ENCODE measurements around the gene AK8. TPM values are rescaled to one million over a fixed set of nuclear protein-coding genes. Genes with fewer than 3 reads are reported as not detected.

AK8 gene
- total RNA-seq, 2 donors from 2014 or later = 0.24 to 0.63 TPM

DNA sequence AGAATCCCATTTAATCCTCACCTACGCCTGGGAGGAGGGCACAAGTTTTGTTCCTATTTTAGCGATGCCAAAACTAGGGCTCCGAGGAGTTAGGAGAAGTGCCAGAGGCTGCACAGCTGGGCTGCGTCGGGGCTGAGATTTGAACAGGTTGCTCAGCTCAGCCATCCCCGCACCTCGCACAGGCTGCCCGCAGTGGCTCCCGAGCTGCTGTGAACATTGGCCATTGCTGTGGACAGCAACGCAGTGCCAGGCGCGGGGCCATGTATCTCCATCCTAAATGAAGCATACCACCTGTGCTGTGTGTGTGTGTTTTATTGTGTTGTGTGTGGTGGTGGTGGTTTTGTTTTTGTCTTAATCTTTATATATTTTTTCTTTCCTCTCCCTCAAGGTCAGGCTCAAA, 52.0 kb downstream of the AK8 start:
- ATAC-seq (replicated peaks in 1 of 2) (no peak), DNase-seq (no peak)
- H3K36me3 Mint-ChIP-seq (ENCODE audit: insufficient read depth in 2 of 2) = no peaks in the 10 kb centered on the region
- no peak overlapping the region for H3K4me3 Mint-ChIP-seq
- no peak overlapping the region for H3K27ac Mint-ChIP-seq
- H3K9me3 Mint-ChIP-seq = no peaks in the 10 kb centered on the region
- H3K4me1 Mint-ChIP-seq (ENCODE audit: low read depth) = no peaks in the 10 kb centered on the region
- peaks cover 8% of the 10 kb centered on the region for H3K27me3 Mint-ChIP-seq (ENCODE audit: low read depth)

DNA sequence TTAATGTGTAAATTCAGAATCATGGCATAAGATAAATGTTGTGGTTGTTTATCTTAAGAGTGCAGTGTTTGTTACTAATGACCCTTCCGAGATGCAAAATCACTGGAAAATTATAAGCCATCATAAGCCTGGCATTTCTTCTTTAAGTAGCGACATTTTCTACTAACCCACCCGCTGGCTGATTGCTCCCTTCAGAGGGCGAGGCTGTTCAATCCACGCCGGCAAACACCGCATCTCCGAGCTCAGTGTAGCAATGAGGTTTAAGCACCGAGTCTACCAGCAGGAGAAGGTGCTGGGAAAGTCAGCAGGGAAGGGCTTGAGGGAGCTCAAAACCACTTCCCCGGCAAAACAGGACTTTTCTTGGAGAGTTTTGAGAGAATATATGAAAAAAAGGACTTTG, 52.7 kb downstream of the AK8 start:
- H3K27ac Mint-ChIP-seq = no peak overlapping the region
- H3K4me3 Mint-ChIP-seq = no peak overlapping the region
- DNase-seq = no peak
- no peaks in the 10 kb centered on the region for H3K4me1 Mint-ChIP-seq (ENCODE audit: low read depth)
- no peaks in the 10 kb centered on the region for H3K36me3 Mint-ChIP-seq (ENCODE audit: insufficient read depth in 2 of 2)
- ATAC-seq (replicated peaks in 1 of 2) = no peak
- no peaks in the 10 kb centered on the region for H3K9me3 Mint-ChIP-seq
- peaks cover 7% of the 10 kb centered on the region for H3K27me3 Mint-ChIP-seq (ENCODE audit: low read depth)

DNA sequence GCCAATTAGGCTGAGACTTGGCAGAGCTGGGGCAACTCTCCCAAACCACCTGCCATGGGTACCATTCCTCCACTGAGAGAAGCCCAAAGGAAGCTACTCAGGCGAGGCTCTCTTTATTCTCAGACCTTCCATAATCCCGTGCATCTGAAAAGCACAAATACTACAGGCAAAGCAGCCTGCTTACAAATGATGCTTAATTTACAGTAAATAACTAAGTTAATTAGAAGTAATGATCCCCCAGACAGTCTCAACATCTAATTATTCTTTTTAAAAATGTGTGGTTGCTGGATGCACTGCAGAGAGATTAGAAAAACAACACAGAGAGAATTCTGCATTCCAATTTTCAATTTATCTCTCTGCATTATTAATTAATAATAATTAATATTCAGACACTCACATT, 53.1 kb downstream of the AK8 start:
- ATAC-seq (replicated peaks in 1 of 2) = no peak
- no peak overlapping the region for H3K27ac Mint-ChIP-seq
- H3K27me3 Mint-ChIP-seq (ENCODE audit: low read depth) = peaks cover 7% of the 10 kb centered on the region

DNA sequence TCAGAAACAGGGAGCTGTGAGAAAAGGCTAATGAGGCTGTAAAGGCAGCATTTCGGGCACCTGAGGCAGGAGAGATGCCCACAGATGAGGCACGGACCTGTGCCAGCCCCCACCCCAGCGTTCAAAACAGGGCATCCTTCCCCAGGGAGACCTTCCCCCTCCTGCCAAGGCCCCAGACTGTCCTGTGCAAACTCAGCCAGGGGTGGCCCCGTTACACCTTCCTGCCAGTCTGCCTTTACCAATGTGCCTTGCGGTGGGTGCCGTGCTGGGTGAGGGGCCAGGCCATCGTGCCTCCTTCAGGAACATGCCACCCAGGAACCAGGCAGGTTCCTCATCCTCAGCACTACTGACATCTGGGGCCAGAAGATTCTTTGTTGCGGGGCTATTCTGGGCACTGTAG, 53.9 kb downstream of the AK8 start:
- Mint-ChIP-seq H3K27ac (no peak overlapping the region), H3K4me1 (ENCODE audit: low read depth) (no peaks in the 10 kb centered on the region), H3K36me3 (ENCODE audit: insufficient read depth in 2 of 2) (no peaks in the 10 kb centered on the region), H3K9me3 (no peaks in the 10 kb centered on the region), H3K27me3 (ENCODE audit: low read depth) (peaks cover 7% of the 10 kb centered on the region), H3K4me3 (no peak overlapping the region)
- ATAC-seq (replicated peaks in 1 of 2) (no peak), DNase-seq (no peak)

More for the DNA sequence above, 53.1 kb downstream of the AK8 start:
- Mint-ChIP-seq H3K36me3 (ENCODE audit: insufficient read depth in 2 of 2) (no peaks in the 10 kb centered on the region), H3K9me3 (no peaks in the 10 kb centered on the region), H3K4me3 (no peak overlapping the region), H3K4me1 (ENCODE audit: low read depth) (no peaks in the 10 kb centered on the region)
- DNase-seq = no peak

DNA sequence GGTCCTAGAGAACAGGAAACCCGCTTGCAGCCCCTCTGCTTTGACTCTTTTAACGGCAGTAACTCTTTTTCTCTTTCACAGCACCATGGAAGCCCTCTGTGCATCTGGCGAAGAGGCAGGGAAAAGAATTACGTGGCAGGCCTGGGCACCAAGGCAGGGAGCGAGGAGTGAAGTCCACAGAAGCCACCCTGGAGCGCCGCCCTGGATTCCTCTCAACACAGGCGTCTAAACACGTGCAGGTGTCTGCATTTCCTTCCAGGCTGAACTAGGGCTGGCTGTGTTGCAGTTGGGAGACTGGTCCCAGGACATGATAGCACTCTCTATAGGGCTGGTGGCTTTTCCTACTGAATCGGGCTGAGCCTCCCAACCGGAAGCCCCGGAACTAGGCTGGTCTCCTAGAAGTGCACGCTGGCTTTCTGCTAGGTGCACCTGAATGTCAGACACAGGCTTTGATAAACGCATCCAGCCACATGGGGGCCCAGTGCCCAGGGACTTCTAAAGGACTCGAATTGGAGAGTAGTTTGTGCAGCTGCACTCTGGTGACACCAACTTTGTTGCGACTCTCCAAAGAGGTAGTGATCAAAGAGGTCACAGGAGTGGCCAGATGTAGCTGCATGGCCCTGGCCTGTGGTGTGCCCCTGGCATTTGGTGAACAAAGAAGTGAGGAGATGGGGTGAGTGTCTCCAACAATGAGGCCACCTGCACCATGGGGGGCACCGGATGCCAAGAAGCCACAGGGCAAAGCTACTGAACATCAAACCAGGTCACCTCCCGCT, 54.5 kb downstream of the AK8 start:
- Mint-ChIP-seq H3K4me3 (no peak overlapping the region), H3K27ac (no peak overlapping the region), H3K27me3 (ENCODE audit: low read depth) (peaks cover 7% of the 10 kb centered on the region), H3K9me3 (no peaks in the 10 kb centered on the region), H3K4me1 (ENCODE audit: low read depth) (no peaks in the 10 kb centered on the region), H3K36me3 (ENCODE audit: insufficient read depth in 2 of 2) (no peaks in the 10 kb centered on the region)
- DNase-seq = no peak
- no peak for ATAC-seq (replicated peaks in 1 of 2)

DNA sequence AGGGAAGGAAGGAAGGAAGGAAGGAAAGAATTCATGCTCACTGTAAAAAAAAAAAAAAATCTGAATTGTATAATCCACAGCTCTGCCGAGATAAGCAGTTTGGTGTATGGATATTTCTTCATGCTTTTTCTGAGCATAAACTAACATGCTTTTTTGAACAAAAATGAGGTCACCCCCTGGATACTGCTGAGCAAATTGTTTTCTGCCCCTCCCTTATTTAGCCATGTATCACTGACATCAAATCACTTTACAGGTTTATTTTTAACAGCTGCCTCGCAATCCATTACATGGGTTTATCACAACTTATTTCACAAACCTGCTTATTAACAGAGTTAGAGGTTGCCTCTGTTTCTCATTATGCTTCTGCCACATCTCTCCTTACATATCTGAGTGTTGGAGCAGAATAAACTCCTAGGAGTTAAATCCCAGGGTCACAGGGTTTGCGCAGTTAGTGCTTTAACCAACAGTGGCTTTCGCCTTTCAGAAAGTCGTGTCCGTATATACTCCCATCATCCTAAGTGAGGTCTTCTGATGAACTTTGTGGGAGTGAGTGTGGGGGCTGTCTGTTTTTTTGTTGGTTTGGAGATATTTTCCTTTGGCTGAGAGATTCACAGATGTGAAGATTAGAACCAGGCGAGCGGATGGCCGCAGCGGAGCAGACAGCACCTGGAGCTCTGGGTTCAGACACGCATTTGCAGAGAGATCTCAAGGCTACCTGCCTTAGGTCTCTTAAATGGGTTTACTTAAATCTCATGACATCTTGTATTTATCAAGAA, 57.7 kb downstream of the AK8 start:
- Mint-ChIP-seq H3K9me3 (no peaks in the 10 kb centered on the region), H3K27ac (no peak overlapping the region), H3K27me3 (ENCODE audit: low read depth) (peaks cover 27% of the 10 kb centered on the region), H3K36me3 (ENCODE audit: insufficient read depth in 2 of 2) (no peaks in the 10 kb centered on the region), H3K4me1 (ENCODE audit: low read depth) (no peaks in the 10 kb centered on the region), H3K4me3 (no peak overlapping the region)
- no peak for ATAC-seq (replicated peaks in 1 of 2)
- DNase-seq = no peak

DNA sequence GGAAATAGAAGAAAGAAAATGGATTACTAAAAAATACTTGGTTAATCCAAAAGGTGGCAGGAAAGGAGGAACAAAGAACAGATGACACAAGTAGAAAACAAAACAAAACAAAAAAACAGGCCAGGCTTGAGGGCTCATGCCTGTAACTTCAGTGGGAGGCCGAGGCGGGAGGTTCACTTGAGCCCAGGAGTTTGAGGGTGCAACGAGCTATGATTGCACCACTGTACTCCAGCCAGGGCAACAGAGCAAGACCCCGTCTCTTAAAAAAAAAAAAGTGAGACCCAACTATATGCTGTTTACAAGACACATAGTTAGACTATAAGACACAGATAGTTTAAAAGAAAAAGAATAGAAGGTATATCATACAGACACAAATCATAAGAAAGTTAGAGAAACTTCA, 59.5 kb downstream of the AK8 start:
- no peak overlapping the region for H3K27ac Mint-ChIP-seq
- no peaks in the 10 kb centered on the region for H3K36me3 Mint-ChIP-seq (ENCODE audit: insufficient read depth in 2 of 2)
- H3K27me3 Mint-ChIP-seq (ENCODE audit: low read depth) = peaks cover 31% of the 10 kb centered on the region
- no peak overlapping the region for H3K4me3 Mint-ChIP-seq
- ATAC-seq (replicated peaks in 1 of 2) (no peak), DNase-seq (no peak)
- H3K4me1 Mint-ChIP-seq (ENCODE audit: low read depth) = no peaks in the 10 kb centered on the region
- H3K9me3 Mint-ChIP-seq = no peaks in the 10 kb centered on the region

DNA sequence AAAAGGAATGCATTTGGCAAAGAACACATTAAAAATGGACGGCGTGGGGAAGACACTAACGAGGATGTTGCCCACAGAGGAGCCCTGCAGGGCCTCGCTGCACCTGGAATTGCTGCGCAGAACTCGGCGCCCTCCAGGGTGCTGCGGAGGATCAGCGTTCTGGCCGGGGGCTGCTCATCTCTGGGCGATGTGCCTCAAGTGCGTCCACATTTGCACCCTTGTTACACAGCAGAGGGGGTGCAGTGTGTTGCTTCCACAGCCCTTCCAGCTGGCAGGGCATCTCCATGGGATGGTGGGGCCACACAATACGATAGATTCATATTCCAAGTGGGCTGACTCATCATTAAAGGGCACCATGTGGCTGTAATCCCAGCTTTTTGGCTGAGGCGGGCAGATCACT, 63.1 kb downstream of the AK8 start:
- ATAC-seq (replicated peaks in 1 of 2) (no peak), DNase-seq (no peak)
- H3K27ac Mint-ChIP-seq = no peak overlapping the region
- peaks cover 6% of the 10 kb centered on the region for H3K4me1 Mint-ChIP-seq (ENCODE audit: low read depth)
- H3K9me3 Mint-ChIP-seq = no peaks in the 10 kb centered on the region
- H3K4me3 Mint-ChIP-seq = no peak overlapping the region
- H3K36me3 Mint-ChIP-seq (ENCODE audit: insufficient read depth in 2 of 2) = no peaks in the 10 kb centered on the region
- peaks cover 43% of the 10 kb centered on the region for H3K27me3 Mint-ChIP-seq (ENCODE audit: low read depth)

DNA sequence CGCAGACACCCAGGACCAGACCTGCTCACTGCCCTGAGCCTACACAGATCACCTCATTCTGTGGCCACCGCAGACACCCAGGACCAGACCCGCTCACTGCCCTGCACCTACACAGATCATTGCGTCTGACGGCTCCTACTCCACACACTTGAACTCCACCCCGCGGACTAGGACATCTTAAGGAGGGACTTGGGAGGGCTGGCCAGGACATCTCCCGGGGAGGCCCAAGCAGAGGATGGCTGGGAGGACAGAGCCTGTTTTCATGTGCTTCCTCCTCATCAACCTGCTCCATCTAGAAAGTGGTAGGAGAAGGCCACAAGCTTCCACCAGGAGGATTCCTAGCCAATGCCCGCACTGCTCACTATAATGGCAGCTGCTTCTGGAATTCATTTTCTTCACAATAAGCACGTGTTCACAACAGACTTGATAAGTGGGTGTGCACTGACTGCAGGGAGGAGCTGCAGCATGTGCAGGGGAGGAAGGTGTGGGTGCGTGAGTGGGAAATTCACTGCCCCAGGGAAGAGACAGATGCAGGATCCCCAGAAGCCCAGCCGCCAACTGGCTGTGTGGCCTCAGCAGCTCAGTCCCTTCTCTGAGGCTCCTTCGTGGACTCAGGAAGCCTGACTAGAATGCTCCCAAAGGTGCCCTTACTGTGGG, 64.8 kb downstream of the AK8 start:
- DNase-seq (no peak), ATAC-seq (replicated peaks in 1 of 2) (no peak)
- Mint-ChIP-seq H3K27me3 (ENCODE audit: low read depth) (peaks cover 60% of the 10 kb centered on the region), H3K9me3 (no peaks in the 10 kb centered on the region), H3K4me1 (ENCODE audit: low read depth) (peaks cover 8% of the 10 kb centered on the region), H3K4me3 (no peak overlapping the region), H3K36me3 (ENCODE audit: insufficient read depth in 2 of 2) (no peaks in the 10 kb centered on the region), H3K27ac (no peak overlapping the region)

DNA sequence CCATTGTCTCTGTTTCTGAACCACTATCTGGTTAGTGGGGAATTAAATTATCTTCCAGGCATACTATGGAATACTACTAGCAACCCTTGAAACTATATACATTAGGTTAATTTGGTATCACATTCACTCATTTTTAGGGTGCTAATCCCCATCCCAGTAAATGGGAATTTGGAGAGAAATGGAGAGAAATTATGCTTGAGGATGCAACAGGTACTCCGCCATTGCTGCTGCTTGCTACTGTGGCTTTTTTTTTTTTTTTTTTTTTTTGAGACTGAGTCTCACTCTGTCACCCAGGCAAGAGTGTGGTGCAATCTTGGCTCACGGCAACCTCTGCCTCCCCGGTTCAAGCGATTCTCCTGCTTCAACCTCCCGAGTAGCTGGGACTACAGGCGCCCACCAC, 66.1 kb downstream of the AK8 start:
- H3K36me3 Mint-ChIP-seq (ENCODE audit: insufficient read depth in 2 of 2) = no peaks in the 10 kb centered on the region
- peaks cover 8% of the 10 kb centered on the region for H3K4me1 Mint-ChIP-seq (ENCODE audit: low read depth)
- peaks cover 61% of the 10 kb centered on the region for H3K27me3 Mint-ChIP-seq (ENCODE audit: low read depth)
- H3K27ac Mint-ChIP-seq = no peak overlapping the region
- DNase-seq = no peak
- no peak overlapping the region for H3K4me3 Mint-ChIP-seq
- no peak for ATAC-seq (replicated peaks in 1 of 2)
- H3K9me3 Mint-ChIP-seq = no peaks in the 10 kb centered on the region

DNA sequence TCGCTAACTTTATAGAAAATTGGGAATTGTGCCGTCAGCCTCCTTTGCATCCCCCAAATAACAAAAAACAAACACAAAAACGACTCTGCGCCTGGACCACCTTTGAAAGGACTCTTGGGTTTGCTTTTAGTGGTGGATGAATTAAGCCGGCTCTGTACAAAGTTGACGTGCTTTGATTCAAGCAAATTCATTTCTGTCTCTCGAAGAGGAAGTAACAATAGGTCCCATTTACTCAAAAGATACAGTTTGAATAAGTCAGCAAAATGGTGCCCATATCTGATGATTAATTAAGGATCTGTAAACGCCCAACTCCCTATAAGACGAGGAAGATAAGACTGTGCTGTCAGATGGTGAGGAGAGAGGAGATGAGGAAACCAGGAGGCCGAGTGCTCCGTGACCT, 67.8 kb downstream of the AK8 start:
- no peaks in the 10 kb centered on the region for H3K36me3 Mint-ChIP-seq (ENCODE audit: insufficient read depth in 2 of 2)
- DNase-seq (no peak), ATAC-seq (replicated peaks in 1 of 2) (no peak)
- H3K4me3 Mint-ChIP-seq = no peak overlapping the region
- no peaks in the 10 kb centered on the region for H3K9me3 Mint-ChIP-seq
- peaks cover 49% of the 10 kb centered on the region for H3K27me3 Mint-ChIP-seq (ENCODE audit: low read depth)
- peaks cover 8% of the 10 kb centered on the region for H3K4me1 Mint-ChIP-seq (ENCODE audit: low read depth)
- no peak overlapping the region for H3K27ac Mint-ChIP-seq

DNA sequence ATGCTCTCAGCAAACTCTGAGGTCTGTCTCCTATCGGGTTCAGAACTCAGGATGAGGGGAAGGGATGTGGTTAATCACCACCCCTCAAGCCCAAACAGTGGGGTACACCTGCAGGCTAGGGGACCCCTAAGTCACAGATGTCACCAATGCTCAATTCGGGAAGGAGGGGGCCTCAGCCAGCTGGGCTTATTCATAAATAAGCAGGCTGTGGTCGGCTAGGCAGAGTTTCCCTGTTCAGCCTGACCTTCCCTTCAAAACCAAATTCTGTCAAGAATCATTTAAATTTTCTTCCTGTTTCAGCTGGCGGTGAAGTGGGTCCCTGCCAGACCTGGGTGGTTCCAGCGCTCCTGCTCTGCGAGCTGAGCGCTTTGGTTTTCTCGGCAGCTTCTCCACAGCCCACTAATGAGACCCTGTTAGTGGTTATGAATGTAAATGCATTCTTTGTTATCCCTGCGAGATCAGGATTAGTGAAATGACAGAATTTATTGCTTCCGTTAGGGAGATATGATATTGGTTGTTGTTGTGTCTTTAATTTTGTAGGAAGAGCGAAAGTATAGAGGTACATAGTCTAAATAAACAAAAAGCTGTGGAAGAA, 68.3 kb downstream of the AK8 start:
- peaks cover 48% of the 10 kb centered on the region for H3K27me3 Mint-ChIP-seq (ENCODE audit: low read depth)
- no peak for ATAC-seq (replicated peaks in 1 of 2)
- no peak for DNase-seq
- H3K4me1 Mint-ChIP-seq (ENCODE audit: low read depth) = peaks cover 8% of the 10 kb centered on the region
- H3K36me3 Mint-ChIP-seq (ENCODE audit: insufficient read depth in 2 of 2) = no peaks in the 10 kb centered on the region
- H3K4me3 Mint-ChIP-seq = no peak overlapping the region
- no peaks in the 10 kb centered on the region for H3K9me3 Mint-ChIP-seq
- H3K27ac Mint-ChIP-seq = no peak overlapping the region

DNA sequence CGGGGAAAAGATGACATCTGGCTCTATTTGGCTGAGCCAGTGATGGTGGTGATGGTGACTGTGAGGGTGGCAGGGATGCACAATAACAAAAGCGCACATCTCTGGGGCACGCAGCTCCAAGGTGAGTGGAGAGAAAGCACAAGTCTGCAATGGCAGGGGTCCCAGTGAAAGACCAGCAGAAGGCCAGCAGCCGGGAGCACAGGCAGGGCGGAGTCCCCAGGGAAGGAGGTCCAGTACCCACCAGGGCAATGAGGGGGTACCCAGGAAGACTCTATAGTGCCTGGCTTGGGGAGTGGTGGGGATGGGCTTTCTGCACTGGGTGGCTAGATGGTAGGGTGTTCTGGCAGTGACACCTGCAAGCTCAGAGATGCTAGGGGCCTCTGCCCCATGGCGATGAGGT, 69.4 kb downstream of the AK8 start:
- Mint-ChIP-seq H3K27ac (no peak overlapping the region), H3K9me3 (no peaks in the 10 kb centered on the region), H3K4me1 (ENCODE audit: low read depth) (peaks cover 8% of the 10 kb centered on the region), H3K4me3 (no peak overlapping the region), H3K27me3 (ENCODE audit: low read depth) (peaks cover 48% of the 10 kb centered on the region), H3K36me3 (ENCODE audit: insufficient read depth in 2 of 2) (no peaks in the 10 kb centered on the region)
- DNase-seq (no peak), ATAC-seq (replicated peaks in 1 of 2) (no peak)
